OCI-LY7 (cell line): ENCODE data around the gene ENDOD1. TPM values are rescaled to one million over a fixed set of nuclear protein-coding genes. Genes with fewer than 3 reads are reported as not detected.

Source experiments
- BruUV-seq: library from RNA; stranded (reverse); fragments of 400-500 nt; replicated peaks from 2 replicates; lab custom pipeline; 2021; lab: Mats Ljungman, UMichigan
- CTCF ChIA-PET: fragments of 300-600 bp; sonication (Branson Sonifier 250); formaldehyde crosslinking; loops from one replicate; lab custom pipeline; 2022; ENCODE audit warnings: antibody characterized with exemption; ENCODE audit not compliant: unreplicated experiment; lab: Charles Lee
- POLR2A ChIA-PET: fragments of 300-600 bp; sonication (Branson Sonifier 250); formaldehyde crosslinking; loops from one replicate; lab custom pipeline; 2022; ENCODE audit warnings: antibody characterized with exemption; lab: Charles Lee
- DNase-seq: peaks from one replicate; pipeline ENCODE4 v3.0.0-alpha.2; 2015; ENCODE audit warnings: low spot score
- H2AFZ ChIP-seq: fragments of 200-600 bp; sonication (generic), shearing (Covaris generic); 2 replicates; pipeline ENCODE4 v1.6.1; 2014; ENCODE audit warnings: mild to moderate bottlenecking, antibody characterized with exemption, low read length, moderate library complexity
- H3K27ac ChIP-seq: fragments of 200-600 bp; sonication (generic); 2 replicates; pipeline ENCODE4 v1.5.1; 2014; ENCODE audit warnings: mixed run types, low read depth, mild to moderate bottlenecking, moderate library complexity, low read length, inconsistent platforms; ENCODE audit not compliant: poor library complexity, severe bottlenecking
- H3K36me3 ChIP-seq: fragments of 200-600 bp; sonication (generic); 2 replicates; pipeline ENCODE4 v1.6.1; 2014; ENCODE audit warnings: mild to moderate bottlenecking, antibody characterized with exemption, low read length, moderate library complexity, mixed read lengths; ENCODE audit not compliant: insufficient read depth
- H3K4me1 ChIP-seq: fragments of 200-600 bp; sonication (generic); 2 replicates; pipeline ENCODE4 v1.5.1; 2014; ENCODE audit warnings: mild to moderate bottlenecking, low read length; ENCODE audit not compliant: insufficient read depth, poor library complexity, severe bottlenecking
- H3K4me2 ChIP-seq: fragments of 200-600 bp; sonication (generic); 2 replicates; pipeline ENCODE4 v1.6.1; 2014; ENCODE audit warnings: mild to moderate bottlenecking, low read length
- H3K4me3 ChIP-seq: fragments of 200-600 bp; sonication (generic); 2 replicates; pipeline ENCODE4 v1.5.1; 2014; ENCODE audit warnings: mild to moderate bottlenecking, low read depth, low read length; ENCODE audit not compliant: poor library complexity, severe bottlenecking
- H3K79me2 ChIP-seq: fragments of 200-600 bp; sonication (generic); 2 replicates; pipeline ENCODE4 v1.6.1; 2016; ENCODE audit warnings: low read depth, mild to moderate bottlenecking, low read length, moderate library complexity, mixed read lengths; ENCODE audit not compliant: insufficient read depth
- H3K9me2 ChIP-seq: fragments of 200-600 bp; sonication (generic); 2 replicates; pipeline ENCODE4 v1.6.1; 2016; ENCODE audit warnings: mild to moderate bottlenecking, low read length, mixed read lengths; ENCODE audit not compliant: insufficient read depth
- H3K9me3 ChIP-seq: fragments of 200-600 bp; sonication (generic); 2 replicates; pipeline ENCODE4 v1.6.1; 2014; ENCODE audit warnings: mild to moderate bottlenecking, mixed run types, low read length, mixed read lengths
- H4K20me1 ChIP-seq: fragments of 200-600 bp; sonication (generic); 2 replicates; pipeline ENCODE4 v1.6.1; 2014; ENCODE audit warnings: mild to moderate bottlenecking, antibody characterized with exemption, low read length, moderate library complexity, mixed read lengths; ENCODE audit not compliant: insufficient read depth
- CTCF ChIP-seq: fragments of 200-600 bp; sonication (generic); conservative IDR thresholded peaks from 2 replicates; pipeline ENCODE4 v1.5.1; 2014; ENCODE audit warnings: mild to moderate bottlenecking, antibody characterized with exemption, low read length, moderate library complexity, mixed read lengths
- EZH2phosphoT487 ChIP-seq: fragments of 200-600 bp; sonication (generic); IDR thresholded peaks from 2 replicates; pipeline ENCODE4 v1.6.1; 2018; ENCODE audit warnings: low read depth, borderline replicate concordance, mild to moderate bottlenecking, mixed run types, antibody characterized with exemption, low read length, moderate library complexity, mixed read lengths
- intact Hi-C: fragments of 100-400 bp; cut with micrococcal nuclease; formaldehyde crosslinking; loops from one replicate; pipeline ENCODE4 v1.10.0; 2022; ENCODE audit not compliant: unreplicated experiment
- total RNA-seq, 2 experiments: library from RNA; depleted of rRNA in 1 of 2; stranded (reverse); fragments of >200 nt in 1 of 2; shearing (Covaris generic) in 1 of 2; gene quantifications; 2 replicates each; pipeline ENCODE4 v1.2.3, GENCODE V29; 2014 to 2022

The ENDOD1 gene
- total RNA-seq, 2 experiments from 2014 or later: 20.4 to 22.5 TPM

GRCh38 chr11:95091663-95092180 is 2.1 kb downstream of the ENDOD1 start:
- no peak for TF ChIP-seq EZH2phosphoT487
- no peak for TF ChIP-seq CTCF
- Histone ChIP-seq H3K9me2 (no peaks in the 10 kb centered on the region), H3K4me1 (peaks cover 73% of the 10 kb centered on the region), H4K20me1 (no peaks in the 10 kb centered on the region; the same call in 1 of the 2 replicates), H3K4me2 (peak overlapping the region; percentile 89), H2AFZ (no peak overlapping the region), H3K9me3 (no peaks in the 10 kb centered on the region), H3K36me3 (0 out of 2 replicates have a peak, but pooled peaks cover 3% of the 10 kb centered on the region), H3K79me2 (peaks cover 39% of the 10 kb centered on the region), H3K4me3 (peak overlapping the region; percentile 82), H3K27ac (no peak overlapping the region)
- BruUV-seq: no TSS peak
- ChIA-PET CTCF (interaction anchor here (0.6 to 3.3 kb wide), 4 partner anchors 11 to 699 kb away, joined by 3 to 18 read pairs (median 6); partner anchors contain the start of genes CEP57 and SRSF8), POLR2A (interaction anchor here (0.6 to 4.0 kb wide), 8 partner anchors 10 to 816 kb away, joined by 3 to 68 read pairs (median 5); partner anchors contain the start of gene SRSF8)
- DNase-seq: no peak
- intact Hi-C loops: loop anchor here (2.0 to 10.0 kb wide), 5 partner anchors 47 to 1123 kb away; partner anchors contain the start of gene SESN3

- intact Hi-C loops: loop anchor here (2.0 to 10.0 kb wide), 5 partner anchors 46 to 1122 kb away; partner anchors contain the start of gene SESN3
- TF ChIP-seq EZH2phosphoT487: no peak
- TF ChIP-seq CTCF: peak; percentile 80
- BruUV-seq: no TSS peak
- Histone ChIP-seq H3K4me2 (peak overlapping the region; percentile 89), H3K27ac (peak overlapping the region; percentile 88), H2AFZ (peak overlapping the region; percentile 49), H3K9me2 (no peaks in the 10 kb centered on the region), H4K20me1 (no peaks in the 10 kb centered on the region; the same call in 1 of the 2 replicates), H3K4me3 (peak overlapping the region; percentile 82), H3K9me3 (no peaks in the 10 kb centered on the region), H3K4me1 (peaks cover 83% of the 10 kb centered on the region), H3K79me2 (peaks cover 39% of the 10 kb centered on the region), H3K36me3 (0 out of 2 replicates have a peak, but pooled peaks cover 3% of the 10 kb centered on the region)
- DNase-seq: peak; percentile 62
- POLR2A ChIA-PET: interaction anchor here (0.6 to 3.8 kb wide), 14 partner anchors 9 to 697 kb away, joined by 3 to 19 read pairs (median 5); partner anchors contain the start of genes FAM76B and SRSF8
- CTCF ChIA-PET: interaction anchor here (0.5 to 3.3 kb wide), 6 partner anchors 10 to 1646 kb away, joined by 3 to 18 read pairs (median 4); partner anchors contain the start of gene SRSF8
Observed at GRCh38 chr11:95092549-95093324, 3.1 kb downstream of the ENDOD1 start.
